ENCODE data around the gene TASP1.
"Not testable (repeated sequence)": the region's sequence is repeated elsewhere in the genome, so short reads cannot be mapped to it uniquely, and the experiment has no call there.

TASP1 gene

GRCh38 chr20:13389115-13389514, 249.6 kb downstream of the TASP1 start:
- DNase-seq = no peak

DNA sequence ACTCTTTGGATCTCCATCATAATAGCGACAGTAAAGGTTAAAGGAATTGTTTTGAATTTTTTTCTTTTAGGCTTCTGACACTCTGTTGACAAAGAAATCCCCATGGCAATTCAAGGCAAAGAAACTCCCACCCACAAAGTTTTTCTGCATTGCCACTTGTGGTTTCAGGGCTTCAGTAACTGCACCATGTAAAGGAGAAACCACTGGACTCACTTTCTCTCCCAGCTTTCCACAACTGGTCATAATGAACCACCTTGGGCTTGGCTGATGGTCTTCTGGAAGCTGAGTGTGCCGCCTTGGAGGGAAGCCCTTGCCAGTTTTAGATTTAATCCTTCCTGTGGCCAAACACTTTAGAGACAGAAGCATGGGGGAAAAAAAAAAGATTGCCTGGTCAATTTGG, 254.6 kb downstream of the TASP1 start:
- no peak for DNase-seq

- no peak for DNase-seq
Measured at GRCh38 chr20:13382786-13383185, 255.9 kb downstream of the TASP1 start.

- not testable (repeated sequence) for DNase-seq
Measured at GRCh38 chr20:13380497-13381229, 258.1 kb downstream of the TASP1 start.

DNA sequence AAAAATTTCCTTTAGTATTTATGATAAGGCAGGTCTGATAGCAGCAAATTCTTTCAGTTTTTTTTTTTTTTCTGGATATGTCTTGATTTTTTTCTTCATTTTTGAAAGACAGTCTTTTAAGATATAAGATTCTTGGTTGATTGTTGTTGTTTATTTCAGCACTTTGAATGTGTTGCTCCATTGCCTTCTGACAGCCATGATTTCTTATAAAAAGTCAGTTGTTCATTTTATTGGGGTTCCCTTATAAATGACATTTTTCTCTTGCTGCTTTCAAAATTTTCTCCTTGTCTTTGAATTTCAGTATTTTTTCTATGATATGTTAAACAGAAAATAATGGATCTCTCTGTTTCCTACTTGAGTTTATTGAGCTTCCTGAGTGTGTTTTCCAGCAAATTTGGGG, 265.3 kb downstream of the TASP1 start:
- no peak for DNase-seq

GRCh38 chr20:13364278-13365170, 274.2 kb downstream of the TASP1 start:
- DNase-seq = no peak

DNA sequence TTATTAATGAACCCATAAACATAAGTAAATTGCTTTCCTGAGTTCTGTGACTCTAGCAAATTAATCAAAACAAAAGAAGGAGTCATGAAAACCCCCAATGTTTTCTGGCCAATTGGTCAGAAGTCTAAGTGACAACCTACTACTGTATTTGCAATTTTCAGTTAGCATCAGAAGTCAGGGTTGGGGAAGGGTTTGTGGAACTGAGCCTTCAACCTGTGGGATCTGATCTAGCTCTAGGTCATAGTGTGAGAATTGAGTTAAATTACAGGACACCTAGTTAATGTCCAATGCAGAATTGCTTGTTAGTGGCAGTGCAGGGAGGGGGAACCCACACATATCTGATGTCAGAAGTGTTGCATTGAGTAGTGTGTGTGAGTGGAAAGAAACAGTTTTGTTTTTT, 275.3 kb downstream of the TASP1 start:
- DNase-seq = no peak

- not testable (repeated sequence) for DNase-seq
Measured at GRCh38 chr20:13362165-13362564, 276.6 kb downstream of the TASP1 start.

- not testable (repeated sequence) for DNase-seq
Measured at GRCh38 chr20:13358936-13359335, 279.8 kb downstream of the TASP1 start.

DNA sequence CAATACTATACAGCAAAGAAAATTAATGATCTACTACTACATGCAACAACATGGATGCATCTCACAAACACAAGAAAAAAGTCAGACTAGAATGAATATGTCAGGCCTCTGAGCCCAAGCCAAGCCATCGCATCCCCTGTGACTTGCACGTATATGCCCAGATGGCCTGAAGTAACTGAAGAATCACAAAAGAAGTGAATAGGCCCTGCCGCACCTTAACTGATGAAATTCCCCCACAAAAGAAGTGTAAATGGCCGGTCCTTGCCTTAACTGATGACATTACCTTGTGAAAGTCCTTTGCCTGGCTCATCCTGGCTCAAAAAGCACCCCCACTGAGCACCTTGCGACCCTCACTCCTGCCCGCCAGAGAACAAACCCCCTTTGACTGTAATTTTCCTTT, 280.9 kb downstream of the TASP1 start:
- DNase-seq = not testable (repeated sequence)

GRCh38 chr20:13356591-13356990, 282.1 kb downstream of the TASP1 start:
- no peak for DNase-seq

GRCh38 chr20:13355941-13356486, 282.7 kb downstream of the TASP1 start:
- no peak for DNase-seq

DNA sequence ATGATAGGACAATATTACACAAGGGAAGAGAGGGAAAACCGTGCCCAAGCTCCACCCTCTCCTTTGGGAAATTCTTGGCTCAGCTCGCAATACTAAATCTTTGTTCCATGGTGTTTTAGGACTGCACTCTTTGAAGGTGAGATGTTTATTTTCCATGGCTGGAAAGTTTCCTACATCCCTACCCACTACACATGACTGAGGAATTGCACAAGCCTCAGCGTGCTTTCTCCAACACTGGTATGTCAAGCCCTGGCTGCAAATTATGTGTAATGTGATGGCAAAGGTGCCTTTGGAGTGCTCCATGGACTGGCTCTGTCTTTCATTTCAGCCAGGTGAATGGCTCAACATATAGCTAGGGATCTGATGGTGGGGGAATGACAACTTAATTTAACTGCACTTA, 283.3 kb downstream of the TASP1 start:
- DNase-seq = no peak

DNA sequence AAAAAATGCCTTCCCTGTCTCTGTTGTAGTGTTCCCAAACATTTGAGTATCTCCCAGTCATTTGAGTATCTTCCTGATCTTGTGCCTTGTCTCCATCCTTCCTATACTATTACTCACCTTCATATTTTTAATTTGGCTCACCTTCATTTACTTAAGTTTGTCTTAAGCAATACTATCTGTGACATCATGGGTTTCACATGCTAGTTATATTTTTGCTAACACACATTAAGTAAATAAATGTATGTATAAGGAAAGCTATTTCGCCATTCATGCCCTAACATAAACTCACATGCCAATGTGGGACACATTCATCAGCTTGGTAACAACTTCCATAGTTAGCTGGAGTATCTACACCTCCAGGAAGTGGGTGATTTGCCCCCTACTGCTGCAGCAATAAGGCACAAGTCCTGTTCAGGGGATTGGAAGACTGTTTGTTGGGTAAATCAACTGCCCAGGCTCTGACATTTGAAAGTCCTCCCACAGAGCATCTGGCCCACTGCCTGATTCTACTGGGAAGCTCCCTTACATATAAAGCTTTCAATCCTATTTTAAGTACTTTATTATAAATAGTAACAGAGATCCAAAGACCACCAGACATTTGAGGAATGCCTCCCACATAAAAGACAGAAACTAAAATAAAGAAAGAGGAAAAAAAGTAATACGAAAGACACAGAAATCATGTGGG, 285.3 kb downstream of the TASP1 start:
- no peak for DNase-seq

GRCh38 chr20:13349235-13349604, 289.5 kb downstream of the TASP1 start:
- no peak for DNase-seq

- no peak for DNase-seq
Measured at GRCh38 chr20:13348311-13349234, 290.2 kb downstream of the TASP1 start.

- DNase-seq = no peak
Measured at GRCh38 chr20:13344671-13345070, 294.1 kb downstream of the TASP1 start.

DNA sequence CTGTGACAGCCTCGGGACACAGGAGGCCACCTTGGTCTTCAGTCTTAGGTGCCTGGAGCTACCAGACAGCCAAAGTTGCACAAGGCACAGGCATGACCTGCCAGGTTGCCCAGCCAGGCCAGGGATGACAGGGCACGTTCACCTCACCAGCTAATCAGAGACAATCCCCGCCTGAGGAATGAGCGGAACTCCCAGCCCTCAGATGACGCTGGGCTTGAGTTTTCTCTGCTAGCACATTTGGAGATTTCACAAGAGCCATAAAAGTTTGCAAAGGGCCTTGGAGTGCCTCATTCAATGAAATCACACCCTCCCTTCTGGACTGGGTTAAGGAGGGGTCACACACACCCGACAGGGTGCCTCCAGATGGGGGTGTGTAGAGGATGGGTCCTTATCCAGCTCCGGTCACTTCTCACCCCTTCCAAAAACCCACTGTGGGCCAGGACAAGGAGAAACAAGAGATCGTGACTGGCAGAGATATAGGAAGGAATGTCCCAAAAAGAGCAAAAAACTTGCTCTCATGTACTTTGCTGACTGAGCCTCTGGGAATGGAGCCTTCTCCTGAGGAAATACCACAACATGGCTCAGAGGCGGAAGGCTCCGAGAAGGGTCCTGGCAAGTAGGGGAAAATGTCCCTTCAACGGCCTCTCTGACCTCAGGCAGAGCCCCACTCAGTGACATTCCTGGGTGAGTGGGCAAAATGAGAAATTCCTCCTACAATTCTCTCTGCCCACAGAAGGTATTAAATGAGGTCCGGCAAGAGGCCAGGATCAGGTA, 296.1 kb downstream of the TASP1 start:
- DNase-seq = no peak

DNA sequence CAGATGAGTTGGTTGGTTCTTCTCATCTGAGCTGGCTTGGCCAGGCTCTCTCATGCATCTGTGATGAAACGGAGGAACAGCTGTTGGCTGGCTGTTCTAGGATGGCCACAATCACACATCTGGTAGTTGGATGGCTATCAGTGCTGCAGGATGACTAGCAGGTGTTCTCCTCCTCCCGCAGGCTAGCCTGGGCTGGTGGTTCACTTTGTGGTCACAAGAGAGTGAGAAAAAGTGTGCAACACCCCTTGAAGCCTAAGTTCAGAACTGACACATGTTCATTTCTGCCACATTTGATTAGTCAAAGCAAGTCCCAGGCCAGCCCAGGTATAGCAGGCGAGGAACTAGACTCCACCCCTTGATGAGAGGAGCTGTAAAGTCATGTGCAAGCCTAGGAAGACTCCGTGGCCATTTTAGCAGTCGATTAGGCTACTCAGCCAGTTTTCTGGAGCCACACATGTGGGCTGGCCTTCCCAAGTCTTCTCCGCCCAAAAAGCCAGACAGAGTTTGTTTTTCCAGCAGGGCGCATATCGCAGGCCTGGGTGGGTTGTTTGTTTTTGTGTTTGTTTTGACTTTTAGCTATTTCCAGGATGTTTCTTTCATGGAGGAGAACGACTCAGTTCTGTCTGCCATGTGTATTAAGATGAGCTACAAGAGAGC, 296.9 kb downstream of the TASP1 start:
- no peak for DNase-seq

- DNase-seq = no peak
Measured at GRCh38 chr20:13340088-13340487, 298.6 kb downstream of the TASP1 start.

All from cortex of kidney (tissue), 1 donor.